ENCODE measurements around the gene VSTM2B. TPM values are rescaled to one million over a fixed set of nuclear protein-coding genes. Genes with fewer than 3 reads are reported as not detected.

Gene VSTM2B
- total RNA-seq, 1 experiment from 2014 or later, result not detected

DNA sequence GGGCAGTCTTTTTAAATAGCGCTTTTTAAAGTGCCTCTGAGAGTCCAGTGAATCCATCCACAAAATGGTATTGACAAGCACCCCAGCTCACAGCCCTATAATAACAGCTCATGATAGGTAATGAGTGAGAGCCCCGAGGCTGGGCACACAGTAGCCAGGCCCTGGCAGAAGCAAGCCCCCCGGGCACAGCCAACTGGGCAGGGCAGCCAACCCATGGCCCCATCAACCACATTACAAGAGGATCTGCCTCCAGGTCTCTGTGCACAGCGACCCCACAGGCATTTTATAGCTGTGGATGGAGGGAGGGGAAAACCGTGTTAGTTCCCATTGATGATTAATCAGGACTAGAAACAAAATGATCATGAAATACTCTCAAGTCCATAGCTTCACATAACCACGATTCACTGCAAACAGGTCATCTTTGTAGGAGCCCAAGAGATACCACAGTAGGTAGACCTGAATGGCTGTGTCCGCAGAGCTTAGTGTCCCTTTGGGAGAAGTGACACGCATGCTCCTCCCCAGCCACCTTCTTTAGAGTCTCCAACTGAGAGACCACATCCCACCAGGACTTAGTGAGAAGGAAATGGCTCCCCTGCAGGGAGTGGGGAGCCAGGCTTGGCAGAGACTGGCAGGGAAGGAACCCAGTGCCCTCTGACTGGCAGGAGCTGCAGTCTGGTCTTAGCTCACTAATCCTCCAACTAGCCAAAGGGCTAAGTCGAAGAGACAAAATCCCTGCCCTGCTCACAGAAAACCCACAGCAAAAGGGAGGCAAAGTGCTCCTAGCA lies 4.3 kb upstream of the VSTM2B start:
- TF ChIP-seq CTCF (conservative IDR thresholded peaks at IDR 0.05; ENCODE audit: low read depth, low read length), result no peak
- TF ChIP-seq EZH2 (IDR thresholded peaks at IDR 0.05; ENCODE audit: borderline replicate concordance, low read depth, low read length, poor library complexity, severe bottlenecking), result no peak
- Histone ChIP-seq H3K9me3 (ENCODE audit: low read depth, low read length, poor library complexity, severe bottlenecking) (no peaks in the 10 kb centered on the region), H3K27ac (ENCODE audit: low read depth, low read length, poor library complexity, severe bottlenecking) (no peak overlapping the region), H3K36me3 (ENCODE audit: insufficient read depth, low read length, poor library complexity, severe bottlenecking) (no peaks in the 10 kb centered on the region), H3K4me3 (ENCODE audit: low read depth, low read length, poor library complexity, severe bottlenecking) (no peak overlapping the region), H3K27me3 (replicated peaks; ENCODE audit: insufficient read depth, low read depth, low read length, poor library complexity) (peaks cover 63% of the 10 kb centered on the region), H3K4me1 (ENCODE audit: insufficient read depth, low read length, poor library complexity, severe bottlenecking) (no peaks in the 10 kb centered on the region)
- no TSS peak for BruUV-seq (replicated peaks)
- intact Hi-C loops (cut with micrococcal nuclease; ENCODE audit: unreplicated experiment), result no loop called here
- no peak for DNase-seq (ENCODE audit: low spot score)
- ChIA-PET CTCF (no interaction called here), POLR2A (ENCODE audit: low non-redundant PET) (no interaction called here)

- H3K9me3 ChIP-seq (ENCODE audit: low read depth, low read length, poor library complexity, severe bottlenecking), result no peaks in the 10 kb centered on the region
- H3K4me1 ChIP-seq (ENCODE audit: insufficient read depth, low read length, poor library complexity, severe bottlenecking), result no peaks in the 10 kb centered on the region
- TF ChIP-seq CTCF (conservative IDR thresholded peaks at IDR 0.05; ENCODE audit: low read depth, low read length) (no peak), EZH2 (IDR thresholded peaks at IDR 0.05; ENCODE audit: borderline replicate concordance, low read depth, low read length, poor library complexity, severe bottlenecking) (no peak)
- no peak for DNase-seq (ENCODE audit: low spot score)
- no peaks in the 10 kb centered on the region for H3K36me3 ChIP-seq (ENCODE audit: insufficient read depth, low read length, poor library complexity, severe bottlenecking)
- H3K27ac ChIP-seq (ENCODE audit: low read depth, low read length, poor library complexity, severe bottlenecking), result no peak overlapping the region
- BruUV-seq (replicated peaks), result no TSS peak
- ChIA-PET CTCF (no interaction called here), POLR2A (ENCODE audit: low non-redundant PET) (no interaction called here)
- H3K4me3 ChIP-seq (ENCODE audit: low read depth, low read length, poor library complexity, severe bottlenecking), result no peak overlapping the region
- peaks cover 84% of the 10 kb centered on the region for H3K27me3 ChIP-seq (replicated peaks; ENCODE audit: insufficient read depth, low read depth, low read length, poor library complexity)
- intact Hi-C loops (cut with micrococcal nuclease; ENCODE audit: unreplicated experiment), result no loop called here
Observed at GRCh38 chr19:29523568-29523967, 2.2 kb upstream of the VSTM2B start.

DNA sequence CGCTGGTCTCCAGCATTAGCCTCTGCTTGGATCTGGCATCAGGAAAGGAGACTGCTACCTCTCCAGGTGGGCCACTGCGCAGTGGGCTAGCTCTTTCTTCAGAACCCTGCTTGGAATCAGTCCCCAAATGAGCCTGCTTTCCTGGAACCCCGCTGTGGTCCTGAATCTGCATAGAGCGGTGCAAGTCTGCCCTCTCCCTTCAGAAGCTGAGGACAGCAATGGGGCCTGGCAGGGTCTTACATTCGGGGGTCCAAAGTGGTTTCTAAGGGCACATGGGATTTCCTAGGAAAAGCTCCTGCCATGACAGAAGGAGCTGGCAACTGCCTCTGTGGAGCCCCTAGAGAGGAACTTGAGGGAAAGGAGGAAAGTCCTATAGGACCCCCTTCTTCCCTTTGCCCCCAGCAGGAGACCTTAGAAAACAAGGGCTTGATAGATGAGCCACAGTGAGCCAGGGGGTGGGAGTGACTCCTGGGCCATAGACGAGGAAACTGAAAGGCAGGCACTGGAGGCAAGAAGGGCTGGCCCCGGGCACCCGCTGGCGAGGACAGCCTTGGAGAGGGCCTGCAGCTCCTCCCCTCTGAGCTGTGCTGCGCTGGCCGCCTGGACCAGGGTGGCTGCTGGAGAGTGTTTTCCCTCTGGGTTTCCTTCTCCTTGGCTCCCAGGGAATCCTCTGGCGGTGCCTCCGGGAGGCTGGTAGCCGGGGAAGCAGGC lies 1.4 kb upstream of the VSTM2B start:
- Histone ChIP-seq H3K9me3 (ENCODE audit: low read depth, low read length, poor library complexity, severe bottlenecking) (no peaks in the 10 kb centered on the region), H3K36me3 (ENCODE audit: insufficient read depth, low read length, poor library complexity, severe bottlenecking) (no peaks in the 10 kb centered on the region), H3K4me1 (ENCODE audit: insufficient read depth, low read length, poor library complexity, severe bottlenecking) (no peaks in the 10 kb centered on the region), H3K27me3 (replicated peaks; ENCODE audit: insufficient read depth, low read depth, low read length, poor library complexity) (peaks cover 92% of the 10 kb centered on the region), H3K4me3 (ENCODE audit: low read depth, low read length, poor library complexity, severe bottlenecking) (no peak overlapping the region), H3K27ac (ENCODE audit: low read depth, low read length, poor library complexity, severe bottlenecking) (no peak overlapping the region)
- DNase-seq (ENCODE audit: low spot score), result no peak
- ChIA-PET CTCF (no interaction called here), POLR2A (ENCODE audit: low non-redundant PET) (no interaction called here)
- intact Hi-C loops (cut with micrococcal nuclease; ENCODE audit: unreplicated experiment), result no loop called here
- TF ChIP-seq EZH2 (IDR thresholded peaks at IDR 0.05; ENCODE audit: borderline replicate concordance, low read depth, low read length, poor library complexity, severe bottlenecking) (no peak), CTCF (conservative IDR thresholded peaks at IDR 0.05; ENCODE audit: low read depth, low read length) (no peak)
- BruUV-seq (replicated peaks), result no TSS peak
